HG03439 (cell line): ENCODE measurements around the gene MAP3K9.
A peak's percentile ranks its signal among the peaks of the same experiment; 100 is the strongest.
"Not testable (repeated sequence)": the region's sequence is repeated elsewhere in the genome, so short reads cannot be mapped to it uniquely, and the experiment has no call there.

ENCODE experiments used
- ATAC-seq: cut with Tn5 transposase; IDR thresholded peaks from one replicate; pipeline ENCODE4 v1.9.1; 2021; ENCODE audit warnings: mild to moderate bottlenecking, moderate library complexity; ENCODE audit not compliant: unreplicated experiment

MAP3K9 gene

GRCh38 chr14:70726651-70727375 lies 82.5 kb downstream of the MAP3K9 start:
- no peak for ATAC-seq

DNA sequence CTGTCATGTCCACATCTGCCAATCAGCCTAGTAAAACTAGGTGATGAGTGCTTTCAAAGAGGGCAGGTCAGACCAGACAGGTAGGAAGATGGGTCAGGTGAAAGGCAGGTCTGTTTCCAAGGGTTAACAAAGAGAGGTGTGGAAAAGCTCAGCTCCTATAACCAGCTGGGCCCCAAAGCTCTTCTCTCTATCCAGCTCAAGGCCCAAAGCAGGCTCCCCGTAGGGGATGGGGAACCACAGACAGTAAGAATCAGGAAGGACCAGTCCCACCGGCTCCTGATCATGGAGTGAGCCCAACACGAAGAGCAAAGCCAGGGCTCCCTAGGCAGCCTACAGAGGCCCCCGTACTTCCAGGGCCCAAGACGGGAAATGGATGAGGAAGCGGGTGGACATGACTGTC lies 84.4 kb downstream of the MAP3K9 start:
- no peak for ATAC-seq

- no peak for ATAC-seq
Observed at GRCh38 chr14:70724110-70724509, 85.2 kb downstream of the MAP3K9 start.

- ATAC-seq, result no peak
Observed at GRCh38 chr14:70723276-70723675, 86.0 kb downstream of the MAP3K9 start.

GRCh38 chr14:70722418-70722817 lies 86.9 kb downstream of the MAP3K9 start:
- no peak for ATAC-seq

DNA sequence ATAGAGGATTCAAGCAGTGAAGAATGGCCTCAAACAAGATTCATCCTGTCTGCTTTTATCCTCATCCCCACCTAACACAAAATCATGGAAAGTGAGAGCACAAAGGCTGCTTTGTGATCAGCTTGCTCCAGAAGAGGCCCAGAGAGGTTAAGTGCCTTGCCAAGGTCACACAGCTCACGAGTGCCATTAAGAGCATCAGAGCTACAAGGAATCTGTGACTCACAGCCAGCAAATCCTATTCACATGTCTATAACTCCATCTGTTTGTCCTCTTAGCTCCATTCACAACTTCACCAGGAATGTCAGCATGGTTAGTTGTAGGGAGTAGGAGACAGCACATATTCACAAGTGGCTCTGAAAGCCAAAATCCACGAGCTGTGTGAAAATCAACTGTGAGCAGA lies 87.8 kb downstream of the MAP3K9 start:
- ATAC-seq, result no peak

DNA sequence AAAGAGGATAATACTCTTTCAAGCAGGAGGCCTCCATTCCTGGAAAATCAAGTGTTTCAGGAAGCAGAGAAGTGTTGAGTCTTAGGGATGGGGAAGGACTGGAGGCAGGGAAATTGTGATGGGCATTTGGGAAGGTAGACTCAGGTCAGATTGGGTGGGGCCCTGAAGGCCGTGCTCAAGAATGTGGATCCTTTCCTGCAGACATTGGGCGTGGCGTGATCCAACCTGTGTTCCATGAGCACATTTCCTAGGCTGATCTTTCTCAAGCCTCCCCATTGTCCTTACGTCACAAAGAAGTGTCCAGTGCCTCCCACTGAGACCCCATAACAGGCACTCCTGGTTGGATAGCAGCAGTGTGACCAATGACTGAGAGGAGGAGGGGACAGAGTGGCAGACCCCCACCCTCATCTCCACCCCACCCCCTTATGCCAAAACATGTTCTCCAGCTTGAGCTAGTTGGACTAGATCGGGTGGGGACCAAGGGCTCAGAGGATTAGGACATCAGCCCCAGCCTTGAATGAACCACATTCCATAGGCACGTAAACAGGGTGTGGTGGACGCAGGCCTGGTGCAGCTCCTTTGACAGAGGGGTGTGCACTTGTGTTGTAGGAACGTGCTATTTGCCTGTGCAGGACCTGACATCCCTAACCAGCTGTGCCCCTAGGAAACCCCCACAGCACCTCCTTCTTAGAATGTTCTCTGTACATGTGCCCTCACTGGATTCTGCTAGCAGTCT lies 90.8 kb downstream of the MAP3K9 start:
- no peak for ATAC-seq

- ATAC-seq, result no peak
Observed at GRCh38 chr14:70716958-70717357, 92.4 kb downstream of the MAP3K9 start.

GRCh38 chr14:70716483-70716882 lies 92.8 kb downstream of the MAP3K9 start:
- no peak for ATAC-seq

DNA sequence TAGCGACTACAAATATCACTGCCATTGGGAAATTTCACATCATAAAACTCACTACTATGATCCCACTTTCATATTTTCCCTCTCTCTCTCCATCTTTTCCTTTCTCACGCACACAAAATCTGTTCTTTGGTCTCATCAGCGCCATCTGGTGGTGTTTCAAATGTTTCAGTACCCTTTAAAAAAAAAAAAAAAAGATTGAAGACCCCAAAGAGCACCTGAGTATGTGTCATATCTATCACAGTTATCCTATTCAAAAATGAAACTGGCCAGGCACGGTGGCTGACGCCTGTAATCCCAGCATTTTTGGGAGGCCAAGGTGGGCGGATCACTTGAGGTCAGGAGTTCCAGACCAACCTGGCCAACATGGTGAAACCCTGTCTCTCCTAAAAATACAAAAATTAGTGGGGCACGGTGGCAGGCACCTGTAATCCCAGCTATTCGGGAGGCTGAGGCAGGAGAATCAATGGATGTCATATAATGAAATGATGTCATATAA lies 95.2 kb downstream of the MAP3K9 start:
- no peak for ATAC-seq

GRCh38 chr14:70713511-70713916 lies 95.8 kb downstream of the MAP3K9 start:
- no peak for ATAC-seq

GRCh38 chr14:70713096-70713495 lies 96.2 kb downstream of the MAP3K9 start:
- no peak for ATAC-seq

GRCh38 chr14:70711451-70711850 lies 97.9 kb downstream of the MAP3K9 start:
- no peak for ATAC-seq

- no peak for ATAC-seq
Observed at GRCh38 chr14:70709726-70710382, 99.5 kb downstream of the MAP3K9 start.

GRCh38 chr14:70708717-70709570 lies 100.4 kb downstream of the MAP3K9 start:
- no peak for ATAC-seq

DNA sequence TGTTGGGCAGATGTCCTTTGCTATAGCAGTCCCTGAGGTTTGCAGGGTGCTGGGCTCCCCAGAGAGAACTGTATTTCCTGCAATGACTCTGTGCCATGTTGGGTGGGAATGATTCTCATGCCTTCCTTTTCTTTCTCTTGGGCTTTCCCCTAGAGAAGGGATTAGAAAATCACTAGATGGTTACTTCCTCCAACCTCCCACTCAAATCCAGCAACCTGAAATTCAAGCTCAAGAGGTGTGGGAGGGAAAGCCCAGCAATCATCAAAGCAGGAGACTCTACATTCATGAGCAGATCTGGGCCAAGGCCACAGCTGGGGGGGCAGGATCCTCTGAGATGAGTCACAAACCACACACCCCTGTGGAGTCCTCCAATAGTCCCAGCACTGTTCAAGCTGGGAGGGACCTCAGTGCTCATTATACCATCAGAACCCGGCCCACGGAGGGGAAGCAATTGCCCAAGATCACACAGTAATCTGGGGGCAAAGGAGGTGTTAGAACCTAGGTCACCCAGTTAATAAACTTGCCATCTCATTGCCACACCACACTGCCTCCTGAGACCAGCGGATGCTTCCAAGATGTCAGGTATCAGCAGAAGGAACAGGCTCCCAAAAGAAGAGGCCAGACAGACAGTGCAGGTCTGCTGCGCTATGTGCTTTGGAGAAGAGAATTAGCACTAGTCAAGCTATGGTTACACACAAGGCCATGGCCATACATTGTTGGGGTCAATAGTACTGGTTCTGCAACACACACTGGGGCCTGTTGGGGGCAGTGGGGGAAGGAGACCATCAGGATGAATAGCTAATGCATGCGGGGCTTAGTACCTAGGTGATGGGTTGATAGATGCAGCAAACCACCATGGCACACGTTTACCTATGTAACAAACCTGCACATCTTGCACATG lies 101.9 kb downstream of the MAP3K9 start:
- ATAC-seq, result peak; percentile 60

GRCh38 chr14:70706177-70706576 lies 103.1 kb downstream of the MAP3K9 start:
- ATAC-seq, result no peak

GRCh38 chr14:70704960-70705359 lies 104.4 kb downstream of the MAP3K9 start:
- no peak for ATAC-seq

DNA sequence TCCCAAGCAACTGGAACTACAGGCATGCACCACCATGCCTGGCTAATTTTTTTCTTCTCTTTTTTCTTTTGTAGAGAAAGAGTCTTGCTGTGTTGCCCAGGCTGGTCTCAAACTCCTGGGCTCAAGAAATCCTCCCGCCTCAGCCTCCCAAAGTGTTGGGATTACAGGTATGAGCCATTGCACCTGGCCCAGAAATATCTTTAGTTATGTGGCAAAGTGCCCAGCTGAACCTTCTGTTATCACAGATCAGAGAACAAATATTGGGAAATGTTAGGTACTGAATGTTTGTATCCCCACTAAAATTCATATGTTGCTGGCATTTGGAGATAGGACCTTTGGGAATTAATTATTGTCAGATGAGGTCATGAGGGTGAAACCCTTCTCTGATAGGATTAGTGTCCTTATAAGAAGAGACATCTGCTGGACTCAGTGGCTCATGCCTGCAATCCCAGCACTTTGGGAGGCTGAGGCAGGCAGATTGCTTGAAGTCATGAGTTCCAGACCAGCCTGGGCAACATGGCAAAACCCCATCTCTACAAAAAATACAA lies 105.6 kb downstream of the MAP3K9 start:
- ATAC-seq, result not testable (repeated sequence)

DNA sequence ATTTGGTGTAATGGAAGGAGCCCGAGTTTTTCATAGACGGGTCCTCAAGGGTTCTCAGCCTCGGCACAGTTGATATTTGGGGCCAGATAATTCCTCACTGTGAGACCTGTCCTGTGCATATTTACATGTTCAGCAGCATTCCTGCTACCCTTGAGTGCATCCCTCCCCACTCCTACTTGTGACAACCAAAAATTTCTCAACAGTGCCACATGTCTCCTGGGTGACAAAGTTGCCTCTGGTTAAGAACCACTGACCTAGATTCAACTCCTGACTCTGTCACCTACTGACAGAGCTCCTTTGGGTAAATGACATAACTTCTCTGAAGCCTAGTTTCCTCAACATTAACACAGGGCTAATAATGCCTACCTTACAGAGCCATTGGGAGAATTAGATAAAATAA lies 107.2 kb downstream of the MAP3K9 start:
- ATAC-seq, result no peak
